AG10803 (cell line): ENCODE data around the gene SLC35B2.

Experiments used
- DNase-seq: peaks from one replicate; pipeline ENCODE4 v3.0.0; 2010; ENCODE audit warnings: low read depth
- H3K4me3 ChIP-seq: 2 replicates; pipeline ENCODE4 v1.5.1; 2011; ENCODE audit warnings: mild to moderate bottlenecking, low read length, control low read depth
- CTCF ChIP-seq: conservative IDR thresholded peaks from 2 replicates; pipeline ENCODE4 v1.5.1; 2011; ENCODE audit warnings: mild to moderate bottlenecking, low read length, control low read depth, inconsistent platforms

SLC35B2 gene

GRCh38 chr6:44294832-44295791 lies 37.8 kb upstream of the SLC35B2 start:
- no peak for TF ChIP-seq CTCF
- H3K4me3 ChIP-seq, result no peak overlapping the region
- DNase-seq, result no peak

GRCh38 chr6:44292661-44293365 lies 35.5 kb upstream of the SLC35B2 start:
- H3K4me3 ChIP-seq, result no peak overlapping the region
- TF ChIP-seq CTCF, result no peak
- DNase-seq, result no peak

GRCh38 chr6:44291841-44292240 lies 34.5 kb upstream of the SLC35B2 start:
- TF ChIP-seq CTCF, result no peak
- DNase-seq, result no peak
- no peak overlapping the region for H3K4me3 ChIP-seq

GRCh38 chr6:44289726-44290260 lies 32.5 kb upstream of the SLC35B2 start:
- H3K4me3 ChIP-seq, result no peak overlapping the region
- TF ChIP-seq CTCF, result no peak
- no peak for DNase-seq

GRCh38 chr6:44286747-44287146 lies 29.4 kb upstream of the SLC35B2 start:
- TF ChIP-seq CTCF, result no peak
- no peak for DNase-seq
- H3K4me3 ChIP-seq, result no peak overlapping the region

GRCh38 chr6:44286285-44286565 lies 28.9 kb upstream of the SLC35B2 start:
- H3K4me3 ChIP-seq, result no peak overlapping the region
- DNase-seq, result no peak
- no peak for TF ChIP-seq CTCF
